VCaP (cell line): ENCODE results near the gene PSTPIP2.
"Not testable (repeated sequence)": the region's sequence is repeated elsewhere in the genome, so short reads cannot be mapped to it uniquely, and the experiment has no call there.

ENCODE experiments used
- H3K27ac ChIP-seq: fragments of 450-650 bp; 2 replicates; pipeline ENCODE4 v1.5.1; 2017
- TF ChIP-seq, protein P1 (sequence below): fragments of 450-650 bp; conservative IDR thresholded peaks from 2 replicates; pipeline ENCODE4 v1.5.1; 2017; ENCODE audit warnings: mild to moderate bottlenecking, moderate library complexity

Gene PSTPIP2

DNA sequence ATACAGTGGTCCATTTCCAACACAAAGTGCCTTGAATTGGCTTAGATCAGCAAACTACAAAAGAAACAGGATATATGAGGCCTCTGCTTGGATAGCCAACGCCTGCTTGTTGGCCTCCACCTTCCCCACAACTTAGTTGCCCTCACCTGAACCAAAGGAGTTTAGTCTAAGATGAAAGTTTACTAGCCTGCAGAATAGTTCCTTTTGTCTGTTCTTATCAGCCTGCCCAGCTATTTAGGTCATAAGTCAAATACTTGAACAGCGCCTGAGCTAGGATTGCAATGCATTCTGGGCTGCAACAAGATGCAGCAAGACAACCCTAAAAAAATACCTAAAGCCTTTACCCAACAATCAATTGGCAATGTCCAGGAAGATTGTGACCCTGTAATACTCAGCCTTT lies 91.8 kb downstream of the PSTPIP2 start:
- TF ChIP-seq, protein P1, sequence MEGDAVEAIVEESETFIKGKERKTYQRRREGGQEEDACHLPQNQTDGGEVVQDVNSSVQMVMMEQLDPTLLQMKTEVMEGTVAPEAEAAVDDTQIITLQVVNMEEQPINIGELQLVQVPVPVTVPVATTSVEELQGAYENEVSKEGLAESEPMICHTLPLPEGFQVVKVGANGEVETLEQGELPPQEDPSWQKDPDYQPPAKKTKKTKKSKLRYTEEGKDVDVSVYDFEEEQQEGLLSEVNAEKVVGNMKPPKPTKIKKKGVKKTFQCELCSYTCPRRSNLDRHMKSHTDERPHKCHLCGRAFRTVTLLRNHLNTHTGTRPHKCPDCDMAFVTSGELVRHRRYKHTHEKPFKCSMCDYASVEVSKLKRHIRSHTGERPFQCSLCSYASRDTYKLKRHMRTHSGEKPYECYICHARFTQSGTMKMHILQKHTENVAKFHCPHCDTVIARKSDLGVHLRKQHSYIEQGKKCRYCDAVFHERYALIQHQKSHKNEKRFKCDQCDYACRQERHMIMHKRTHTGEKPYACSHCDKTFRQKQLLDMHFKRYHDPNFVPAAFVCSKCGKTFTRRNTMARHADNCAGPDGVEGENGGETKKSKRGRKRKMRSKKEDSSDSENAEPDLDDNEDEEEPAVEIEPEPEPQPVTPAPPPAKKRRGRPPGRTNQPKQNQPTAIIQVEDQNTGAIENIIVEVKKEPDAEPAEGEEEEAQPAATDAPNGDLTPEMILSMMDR: no peak
- H3K27ac ChIP-seq: no peak overlapping the region

DNA sequence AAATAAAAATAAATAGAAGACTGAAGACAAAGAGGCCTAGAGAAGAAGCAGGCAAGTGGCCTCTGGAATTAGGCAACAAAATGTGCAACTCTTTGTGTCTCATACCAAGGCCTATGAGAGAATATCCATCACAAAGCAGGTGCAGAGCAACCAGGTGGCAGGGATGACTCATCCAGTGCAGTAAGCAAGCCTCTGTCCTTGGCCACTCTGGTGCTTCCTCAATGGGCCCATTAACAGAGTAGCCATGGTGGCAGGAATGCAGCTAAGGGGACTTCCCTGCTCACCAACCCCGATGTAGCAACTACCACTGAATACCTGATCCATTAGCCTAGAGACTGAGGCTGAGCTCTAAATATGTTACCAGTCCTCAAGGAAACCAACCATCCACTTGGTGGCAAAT lies 94.0 kb downstream of the PSTPIP2 start:
- no peak overlapping the region for H3K27ac ChIP-seq
- TF ChIP-seq, protein P1: no peak

DNA sequence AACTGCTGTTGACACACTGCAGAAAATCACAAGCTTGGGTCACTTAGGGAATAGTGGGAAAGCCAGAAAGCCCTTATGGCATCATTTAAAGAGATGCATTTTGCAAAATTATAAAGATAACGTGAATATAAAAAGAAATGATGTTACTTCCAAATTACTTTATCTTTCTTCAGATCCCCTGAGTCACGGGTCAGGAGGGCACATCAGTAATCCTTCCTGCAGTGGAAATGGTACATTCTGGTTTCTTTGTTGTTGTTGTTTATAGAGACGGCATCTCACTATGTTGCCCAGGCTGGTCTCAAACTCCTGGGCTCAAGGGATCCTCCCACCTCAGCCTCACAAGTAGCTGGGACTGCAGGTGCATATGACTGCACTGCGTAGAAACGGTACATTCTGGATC lies 95.1 kb downstream of the PSTPIP2 start:
- no peak overlapping the region for H3K27ac ChIP-seq

DNA sequence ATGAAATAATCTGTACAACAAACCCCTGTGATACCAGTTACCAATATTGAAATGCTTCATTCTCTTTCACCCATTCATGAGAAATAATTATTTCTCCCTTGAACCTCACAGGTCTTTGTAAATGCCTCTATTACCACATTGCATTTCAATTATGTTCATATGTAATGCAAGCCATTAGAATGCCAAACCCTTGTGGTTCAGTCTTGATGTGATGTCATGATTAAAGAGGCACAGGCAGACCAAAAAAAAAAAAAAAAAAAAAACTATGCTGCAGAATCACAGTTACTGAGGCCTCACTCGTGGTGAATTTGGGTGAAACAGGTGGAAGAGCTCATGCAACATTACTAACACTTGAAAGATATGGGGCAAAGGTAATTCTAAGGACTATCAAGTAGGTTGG lies 95.5 kb downstream of the PSTPIP2 start:
- TF ChIP-seq, protein P1: no peak
- H3K27ac ChIP-seq: no peak overlapping the region

More for the DNA sequence above, 95.1 kb downstream of the PSTPIP2 start:
- TF ChIP-seq, protein P1: no peak

DNA sequence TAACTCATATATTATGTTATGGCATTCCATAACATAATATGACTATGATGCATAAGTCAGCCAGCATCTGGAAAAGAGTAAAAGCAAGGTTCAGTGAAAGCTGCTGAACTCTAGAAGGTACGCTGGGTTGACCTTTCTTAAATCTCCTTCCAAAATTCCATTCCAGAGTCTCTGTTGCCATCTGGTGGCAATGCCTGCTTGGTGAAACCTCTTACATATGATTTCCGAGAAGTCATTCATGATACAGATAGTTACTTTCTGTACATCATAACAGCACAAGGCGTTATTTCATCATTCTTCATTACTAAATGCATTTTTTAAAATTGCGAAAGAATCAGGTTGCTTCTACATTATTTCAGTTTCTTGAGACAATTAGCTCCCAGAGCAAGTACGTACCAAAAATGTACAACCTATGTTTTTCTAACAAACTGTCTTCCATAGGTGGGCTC lies 97.9 kb downstream of the PSTPIP2 start:
- no peak overlapping the region for H3K27ac ChIP-seq
- TF ChIP-seq, protein P1: peak; percentile 82

DNA sequence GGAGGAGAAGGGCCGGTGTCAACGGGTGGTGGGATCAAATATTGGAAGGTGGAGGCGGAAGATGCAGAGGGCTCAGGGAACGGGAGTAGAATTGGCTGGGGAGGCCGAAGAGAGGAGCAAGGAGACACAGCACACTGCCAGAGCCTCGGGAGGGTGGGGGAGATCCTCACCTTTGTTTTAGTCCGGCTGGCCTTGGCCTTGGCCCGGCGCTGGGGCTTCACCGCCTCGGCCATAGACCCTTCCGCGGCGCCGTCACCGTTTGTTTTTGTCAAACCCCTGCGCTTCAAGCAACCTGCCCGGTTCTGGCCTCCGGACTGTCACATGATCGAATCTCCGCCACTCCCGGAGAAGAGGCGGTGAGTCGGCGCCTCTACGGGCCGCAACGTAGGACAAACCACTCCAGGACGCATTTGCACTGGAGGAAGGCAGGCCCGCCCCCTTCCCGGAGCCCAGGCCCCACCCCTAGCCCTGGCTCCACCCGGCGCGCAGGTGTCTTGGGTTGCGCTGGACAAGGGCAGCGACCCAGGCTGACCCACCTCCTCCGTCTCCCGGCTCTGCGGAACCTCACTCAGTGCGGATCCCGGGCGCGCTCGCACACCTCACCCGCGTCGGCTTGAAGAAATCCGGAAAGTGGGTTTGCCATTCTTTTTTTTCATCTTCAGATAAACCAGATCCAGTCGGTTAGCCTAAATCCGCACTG lies 104.9 kb downstream of the PSTPIP2 start, which contains the start of gene EPG5:
EPG5 (minus strand) TSS at position 323 of the 700 bp plus-strand sequence; CDS start at position 233, 90 bp downstream.
- TF ChIP-seq, protein P1: no peak
- H3K27ac ChIP-seq: peak within 1 kb of the TSS; percentile 77

DNA sequence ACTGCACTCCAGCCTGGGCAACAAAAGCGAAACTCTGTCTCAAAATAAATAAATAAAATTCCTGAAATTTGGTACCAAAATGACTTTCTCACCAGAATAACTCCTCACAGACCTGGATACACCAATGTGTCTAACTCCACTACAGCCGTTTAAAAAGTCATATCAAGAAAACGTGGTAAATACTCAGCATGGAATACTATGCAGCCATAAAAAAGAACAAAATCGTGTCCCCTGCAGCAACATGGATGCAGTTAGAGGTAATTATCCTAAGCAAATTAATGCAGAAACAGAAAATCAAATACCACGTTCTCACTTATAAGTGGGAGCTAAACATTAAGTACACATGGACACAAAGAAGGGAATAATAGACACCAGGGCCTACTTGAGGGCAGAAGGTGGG lies 107.1 kb downstream of the PSTPIP2 start:
- not testable (repeated sequence) for H3K27ac ChIP-seq

DNA sequence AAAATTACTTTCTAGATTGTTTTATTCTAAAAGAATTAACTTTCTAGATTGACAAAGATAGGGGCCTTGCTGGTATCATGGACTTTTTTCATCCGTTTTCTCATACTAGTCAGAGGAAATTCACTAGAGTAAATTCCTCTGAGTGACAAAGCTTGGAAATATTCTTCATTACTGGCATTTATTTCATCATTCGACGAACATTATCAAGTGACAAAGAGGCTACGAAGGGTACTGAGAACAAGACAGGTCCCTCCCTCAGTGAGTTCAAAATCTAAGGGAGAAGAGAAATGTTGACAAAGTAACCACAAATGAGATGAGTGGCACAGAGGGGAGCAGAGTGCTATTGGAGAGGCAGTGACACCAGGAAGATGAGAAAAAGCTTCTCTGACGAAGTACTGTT lies 109.2 kb downstream of the PSTPIP2 start:
- TF ChIP-seq, protein P1: no peak
- H3K27ac ChIP-seq: no peak overlapping the region
